OCI-LY1 (cell line): ENCODE measurements around the gene TMPRSS11B.

Experiments used
- H2AFZ ChIP-seq: fragments of 200-600 bp; sonication (generic), shearing (Covaris generic); 2 replicates; pipeline ENCODE4 v1.6.0; 2014; ENCODE audit warnings: antibody characterized with exemption, mild to moderate bottlenecking, low read length
- H3F3A ChIP-seq: fragments of 200-600 bp; sonication (generic), shearing (Covaris generic); 2 replicates; pipeline ENCODE4 v1.6.0; 2014; ENCODE audit warnings: mild to moderate bottlenecking, antibody characterized with exemption, low read length, moderate library complexity; ENCODE audit not compliant: insufficient read depth
- H3K27ac ChIP-seq: fragments of 200-600 bp; sonication (generic); 2 replicates; pipeline ENCODE4 v1.5.1; 2014; ENCODE audit warnings: low read length, mixed run types, mild to moderate bottlenecking, low read depth; ENCODE audit not compliant: poor library complexity, severe bottlenecking
- H3K27me3 ChIP-seq: fragments of 200-600 bp; sonication (generic); 2 replicates; pipeline ENCODE4 v1.6.0; 2014; ENCODE audit warnings: antibody characterized with exemption, mild to moderate bottlenecking, low read length, moderate library complexity; ENCODE audit not compliant: insufficient read depth
- H3K36me3 ChIP-seq: fragments of 200-600 bp; sonication (generic); 2 replicates; pipeline ENCODE4 v1.6.1; 2014; ENCODE audit warnings: mild to moderate bottlenecking, antibody characterized with exemption, low read length, moderate library complexity, mixed read lengths; ENCODE audit not compliant: insufficient read depth
- H3K4me1 ChIP-seq: fragments of 200-600 bp; sonication (generic); 2 replicates; pipeline ENCODE4 v1.5.1; 2014; ENCODE audit warnings: mild to moderate bottlenecking, low read length, moderate library complexity; ENCODE audit not compliant: insufficient read depth, severe bottlenecking
- H3K4me2 ChIP-seq: fragments of 200-600 bp; sonication (generic), shearing (Covaris generic); 2 replicates; pipeline ENCODE4 v1.6.1; 2014; ENCODE audit warnings: low read length
- H3K4me3 ChIP-seq: fragments of 200-600 bp; sonication (generic); 2 replicates; pipeline ENCODE4 v1.5.1; 2014; ENCODE audit warnings: low read length, low read depth, mild to moderate bottlenecking, mixed read lengths; ENCODE audit not compliant: poor library complexity, severe bottlenecking
- H3K79me2 ChIP-seq: fragments of 200-600 bp; shearing (Covaris generic); 2 replicates; pipeline ENCODE4 v1.6.1; 2016; ENCODE audit warnings: mixed run types, low read length, mixed read lengths; ENCODE audit not compliant: insufficient read depth
- H3K9ac ChIP-seq: fragments of 200-600 bp; sonication (generic), shearing (Covaris generic); 2 replicates; pipeline ENCODE4 v1.6.1; 2014; ENCODE audit warnings: mild to moderate bottlenecking, low read length, mixed read lengths
- H3K9me2 ChIP-seq: fragments of 200-600 bp; sonication (generic), shearing (Covaris generic); 2 replicates; pipeline ENCODE4 v1.6.1; 2014; ENCODE audit warnings: low read depth, mild to moderate bottlenecking, low read length, mixed read lengths
- H3K9me3 ChIP-seq: fragments of 200-600 bp; shearing (Covaris generic); 2 replicates; pipeline ENCODE4 v1.6.1; 2014; ENCODE audit warnings: low read length, mixed read lengths
- H4K20me1 ChIP-seq: fragments of 200-600 bp; sonication (generic), shearing (Covaris generic); 2 replicates; pipeline ENCODE4 v1.6.0; 2016; ENCODE audit warnings: mild to moderate bottlenecking, low read length; ENCODE audit not compliant: insufficient read depth
- CTCF ChIP-seq: fragments of 200-600 bp; sonication (generic), shearing (Covaris generic); IDR thresholded peaks from 2 replicates; pipeline ENCODE4 v1.5.1; 2017; ENCODE audit warnings: mild to moderate bottlenecking, antibody characterized with exemption, low read length, moderate library complexity, mixed read lengths
- EZH2 ChIP-seq: fragments of 200-600 bp; sonication (generic), shearing (Covaris generic); IDR thresholded peaks from 2 replicates; pipeline ENCODE4 v1.8.0; 2017; ENCODE audit warnings: borderline replicate concordance, mixed run types, mild to moderate bottlenecking, antibody characterized with exemption, low read length, moderate library complexity, mixed read lengths

TMPRSS11B gene

GRCh38 chr4:68278029-68278428 is 32.5 kb upstream of the TMPRSS11B start:
- no peaks in the 10 kb centered on the region for H3K36me3 ChIP-seq
- no peaks in the 10 kb centered on the region for H3K4me1 ChIP-seq
- no peak for TF ChIP-seq EZH2
- no peak for TF ChIP-seq CTCF
- no peak overlapping the region for H3K9ac ChIP-seq
- H3K4me3 ChIP-seq = no peak overlapping the region
- no peak overlapping the region for H2AFZ ChIP-seq
- H3K9me3 ChIP-seq = no peaks in the 10 kb centered on the region
- no peaks in the 10 kb centered on the region for H3K79me2 ChIP-seq
- no peak overlapping the region for H3K4me2 ChIP-seq
- no peak overlapping the region for H3K27ac ChIP-seq
- no peaks in the 10 kb centered on the region for H3F3A ChIP-seq
- no peaks in the 10 kb centered on the region for H4K20me1 ChIP-seq
- H3K9me2 ChIP-seq = no peaks in the 10 kb centered on the region
- no peaks in the 10 kb centered on the region for H3K27me3 ChIP-seq

- no peak for TF ChIP-seq CTCF
- TF ChIP-seq EZH2 = no peak
- no peaks in the 10 kb centered on the region for H4K20me1 ChIP-seq
These were observed 32.1 kb upstream of the TMPRSS11B start for GRCh38 chr4:68277627-68278026.

GRCh38 chr4:68272860-68273259 is 27.4 kb upstream of the TMPRSS11B start:
- H3K79me2 ChIP-seq = no peaks in the 10 kb centered on the region
- H3K9me3 ChIP-seq = no peaks in the 10 kb centered on the region
- no peak overlapping the region for H2AFZ ChIP-seq
- TF ChIP-seq EZH2 (no peak), CTCF (no peak)
- no peaks in the 10 kb centered on the region for H3K9me2 ChIP-seq
- H3K9ac ChIP-seq = no peak overlapping the region
- no peak overlapping the region for H3K27ac ChIP-seq
- no peak overlapping the region for H3K4me3 ChIP-seq
- no peaks in the 10 kb centered on the region for H3K4me1 ChIP-seq
- no peaks in the 10 kb centered on the region for H3K36me3 ChIP-seq
- no peak overlapping the region for H3K4me2 ChIP-seq
- H4K20me1 ChIP-seq = no peaks in the 10 kb centered on the region
- H3F3A ChIP-seq = no peaks in the 10 kb centered on the region
- no peaks in the 10 kb centered on the region for H3K27me3 ChIP-seq

More at GRCh38 chr4:68277627-68278026, 32.1 kb upstream of the TMPRSS11B start:
- Histone ChIP-seq H3K4me3 (no peak overlapping the region), H3K9ac (no peak overlapping the region), H3K9me2 (no peaks in the 10 kb centered on the region), H3F3A (no peaks in the 10 kb centered on the region), H3K27me3 (no peaks in the 10 kb centered on the region), H3K4me1 (no peaks in the 10 kb centered on the region), H3K79me2 (no peaks in the 10 kb centered on the region), H3K36me3 (no peaks in the 10 kb centered on the region), H3K9me3 (no peaks in the 10 kb centered on the region), H2AFZ (no peak overlapping the region), H3K4me2 (no peak overlapping the region), H3K27ac (no peak overlapping the region)
